Upper lobe of left lung (tissue), 6 donors: ENCODE data around the gene LCN12. TPM values are rescaled to one million over a fixed set of nuclear protein-coding genes. Genes with fewer than 3 reads are reported as not detected.

Source experiments
- ATAC-seq, 2 donors: fragments of 200-7000 bp; cut with Tn5 transposase; one replicate each; pipeline ENCODE4 v1.9.1; 2022; ENCODE audit warnings: mild to moderate bottlenecking in 2 of 2, moderate library complexity in 2 of 2; ENCODE audit not compliant: low FRiP score in 2 of 2
- DNase-seq, 2 donors: peaks; one replicate each; pipeline ENCODE4 v3.0.0-alpha.2; 2019 to 2020
- H3K27ac ChIP-seq, 4 donors: fragments of 200-600 bp; sonication (generic); one replicate each; pipeline ENCODE4 v1.5.1; 2016 to 2019
- H3K27me3 ChIP-seq, 4 donors: fragments of 200-600 bp; sonication (generic); one replicate each; pipeline ENCODE4 v1.5.1; 2017 to 2019
- H3K36me3 ChIP-seq, 4 donors: fragments of 200-600 bp; sonication (generic); one replicate each; pipeline ENCODE4 v1.5.1; 2016 to 2019
- H3K4me1 ChIP-seq, 4 donors: fragments of 200-600 bp; sonication (generic); one replicate each; pipeline ENCODE4 v1.5.1; 2018 to 2019
- H3K4me3 ChIP-seq, 4 donors: fragments of 200-600 bp; sonication (generic); one replicate each; pipeline ENCODE4 v1.5.1; 2017 to 2019; ENCODE audit warnings: mild to moderate bottlenecking in 2 of 4, moderate library complexity in 1 of 4
- H3K9me3 ChIP-seq, 4 donors: fragments of 200-600 bp; sonication (generic); one replicate each; pipeline ENCODE4 v1.5.1; 2018 to 2019
- EP300 ChIP-seq, 4 donors: sonication (generic); formaldehyde crosslinking; IDR thresholded peaks; one replicate each; pipeline ENCODE4 v1.5.1; 2017; ENCODE audit warnings: antibody characterized with exemption in 4 of 4, control low read depth in 2 of 4
- POLR2A ChIP-seq, 4 donors: fragments of 450-650 bp; IDR thresholded peaks; one replicate each; pipeline ENCODE4 v1.5.1; 2016 to 2017; ENCODE audit warnings: antibody characterized with exemption in 4 of 4, mild to moderate bottlenecking in 2 of 4
- POLR2AphosphoS5 ChIP-seq, 2 donors: sonication (generic); formaldehyde crosslinking; IDR thresholded peaks; one replicate each; pipeline ENCODE4 v1.5.1; 2017; ENCODE audit warnings: antibody characterized with exemption in 2 of 2
- WGBS, 2 donors: methylation state at CpG; one replicate each; pipeline ENCODE4 v1.1.5; 2017 to 2018; 5-methylcytosine and 5-hydroxymethylcytosine counted together
- total RNA-seq, 6 donors: library from RNA; depleted of rRNA in 4 of 6; stranded (reverse); fragments of >200 nt in 4 of 6; gene quantifications; one replicate each; pipeline versions ENCODE4 v1.1.0 to v1.2.1, GENCODE V29; 2016 to 2021
- TF ChIP-seq, protein P1 (sequence below), 6 experiments: fragments of 450-650 bp in 4 of 6; fragments of 200-600 bp in 2 of 6; sonication (generic) in 2 of 6; IDR thresholded peaks; one replicate each; pipeline ENCODE4 v1.5.1; 2016 to 2019; ENCODE audit warnings: antibody characterized with exemption in 6 of 6
- donor health status: DM: no; HTN: no; CAD: no; lungs with moderate emphysema.
- donor health status: DM: no; HTN: yes; CAD: no; lungs with severe emphysema.

LCN12 gene
- total RNA-seq, 6 donors from 2014 or later: 0.89 to 5.2 (median 2.3) TPM; not detected in 1

GRCh38 chr9:136921307-136921706 is 30.8 kb upstream of the LCN12 start:
- H3K9me3 ChIP-seq: no peaks in the 10 kb centered on the region
- H3K4me3 ChIP-seq: no peak overlapping the region
- H3K36me3 ChIP-seq: peaks cover 6 to 80% (median 53%) of the 10 kb centered on the region in 4 donors
- WGBS, 2 donors: 97 to 100% methylated on average over 1 to 9 of the region's 11 CpGs
- TF ChIP-seq, protein P1, sequence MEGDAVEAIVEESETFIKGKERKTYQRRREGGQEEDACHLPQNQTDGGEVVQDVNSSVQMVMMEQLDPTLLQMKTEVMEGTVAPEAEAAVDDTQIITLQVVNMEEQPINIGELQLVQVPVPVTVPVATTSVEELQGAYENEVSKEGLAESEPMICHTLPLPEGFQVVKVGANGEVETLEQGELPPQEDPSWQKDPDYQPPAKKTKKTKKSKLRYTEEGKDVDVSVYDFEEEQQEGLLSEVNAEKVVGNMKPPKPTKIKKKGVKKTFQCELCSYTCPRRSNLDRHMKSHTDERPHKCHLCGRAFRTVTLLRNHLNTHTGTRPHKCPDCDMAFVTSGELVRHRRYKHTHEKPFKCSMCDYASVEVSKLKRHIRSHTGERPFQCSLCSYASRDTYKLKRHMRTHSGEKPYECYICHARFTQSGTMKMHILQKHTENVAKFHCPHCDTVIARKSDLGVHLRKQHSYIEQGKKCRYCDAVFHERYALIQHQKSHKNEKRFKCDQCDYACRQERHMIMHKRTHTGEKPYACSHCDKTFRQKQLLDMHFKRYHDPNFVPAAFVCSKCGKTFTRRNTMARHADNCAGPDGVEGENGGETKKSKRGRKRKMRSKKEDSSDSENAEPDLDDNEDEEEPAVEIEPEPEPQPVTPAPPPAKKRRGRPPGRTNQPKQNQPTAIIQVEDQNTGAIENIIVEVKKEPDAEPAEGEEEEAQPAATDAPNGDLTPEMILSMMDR (IDR thresholded peaks at IDR 0.05): no peak
- TF ChIP-seq POLR2A (IDR thresholded peaks at IDR 0.05) (no peak), EP300 (IDR thresholded peaks at IDR 0.05) (no peak), POLR2AphosphoS5 (IDR thresholded peaks at IDR 0.05) (no peak)
- H3K4me1 ChIP-seq: no peaks in the 10 kb centered on the region
- no peak for ATAC-seq
- DNase-seq: peak in 1 of 2 donors; percentile 50
- H3K27me3 ChIP-seq: no peaks in the 10 kb centered on the region
- H3K27ac ChIP-seq: no peak overlapping the region

DNA sequence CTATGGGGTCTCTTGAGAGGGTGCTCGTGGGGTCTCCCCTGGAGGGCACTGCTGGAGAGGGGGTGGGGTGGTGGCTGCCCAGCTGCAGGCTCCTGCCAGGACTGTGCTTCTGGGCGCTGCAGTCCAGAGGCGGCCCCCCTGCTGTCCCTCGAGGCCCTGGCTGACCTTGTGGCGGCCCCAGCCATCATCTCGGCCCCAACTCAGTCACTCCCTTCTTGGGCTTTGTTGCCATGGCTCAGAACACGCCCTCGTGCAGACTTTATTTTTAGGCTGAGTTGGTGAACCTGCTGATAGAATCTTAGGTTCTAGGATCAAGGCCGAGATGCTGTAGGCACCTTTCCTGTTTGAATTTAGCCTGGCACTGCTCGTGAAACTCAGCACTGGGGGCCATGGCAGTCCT is 30.4 kb upstream of the LCN12 start:
- no peak overlapping the region for H3K4me3 ChIP-seq
- ATAC-seq (no peak), DNase-seq (peak in 1 of 2 donors; percentile 63)
- H3K36me3 ChIP-seq: peaks cover 6 to 80% (median 53%) of the 10 kb centered on the region in 4 donors
- 79 to 93% methylated on average over 9 to 10 of the region's 10 CpGs for WGBS, 2 donors
- TF ChIP-seq EP300 (IDR thresholded peaks at IDR 0.05) (no peak), POLR2A (IDR thresholded peaks at IDR 0.05) (no peak), POLR2AphosphoS5 (IDR thresholded peaks at IDR 0.05) (no peak)
- TF ChIP-seq, protein P1 (IDR thresholded peaks at IDR 0.05): no peak
- no peak overlapping the region for H3K27ac ChIP-seq
- H3K27me3 ChIP-seq: no peaks in the 10 kb centered on the region
- no peaks in the 10 kb centered on the region for H3K4me1 ChIP-seq
- no peaks in the 10 kb centered on the region for H3K9me3 ChIP-seq

- peaks cover 6 to 78% (median 52%) of the 10 kb centered on the region in 4 donors for H3K36me3 ChIP-seq
- no peaks in the 10 kb centered on the region for H3K9me3 ChIP-seq
- H3K4me3 ChIP-seq: no peak overlapping the region
- H3K27ac ChIP-seq: no peak overlapping the region
- H3K4me1 ChIP-seq: no peaks in the 10 kb centered on the region
- DNase-seq (peak in 1 of 2 donors; percentile 46), ATAC-seq (no peak)
- TF ChIP-seq, protein P1 (IDR thresholded peaks at IDR 0.05): no peak
- TF ChIP-seq POLR2AphosphoS5 (IDR thresholded peaks at IDR 0.05) (no peak), POLR2A (IDR thresholded peaks at IDR 0.05) (no peak), EP300 (IDR thresholded peaks at IDR 0.05) (no peak)
- WGBS, 2 donors: 93 to 94% methylated on average over 17 to 19 of the region's 19 CpGs
- no peaks in the 10 kb centered on the region for H3K27me3 ChIP-seq
These were observed 29.5 kb upstream of the LCN12 start for GRCh38 chr9:136922540-136922939.

- Histone ChIP-seq H3K27me3 (no peaks in the 10 kb centered on the region), H3K9me3 (no peaks in the 10 kb centered on the region), H3K4me3 (no peak overlapping the region), H3K4me1 (peaks cover 0 to 6% (median 0%) of the 10 kb centered on the region in 4 donors), H3K36me3 (peaks cover 6 to 68% (median 48%) of the 10 kb centered on the region in 4 donors), H3K27ac (no peak overlapping the region)
- DNase-seq (peak in 1 of 2 donors; percentile 68), ATAC-seq (no peak)
- no peak for TF ChIP-seq POLR2AphosphoS5 (IDR thresholded peaks at IDR 0.05)
- TF ChIP-seq POLR2A (IDR thresholded peaks at IDR 0.05): no peak
- TF ChIP-seq, protein P1 (IDR thresholded peaks at IDR 0.05): no peak
- no peak for TF ChIP-seq EP300 (IDR thresholded peaks at IDR 0.05)
- whole genome bisulfite sequencing, 2 donors: 95 to 97% methylated on average over 13 to 19 of the region's 19 CpGs
These were observed 28.2 kb upstream of the LCN12 start for GRCh38 chr9:136923881-136924280.
